Right renal pelvis (tissue), 4 donors: Measurements from ENCODE around the gene CTIF. TPM values are rescaled to one million over a fixed set of nuclear protein-coding genes. Genes with fewer than 3 reads are reported as not detected.
"Not testable (repeated sequence)": the region's sequence is repeated elsewhere in the genome, so short reads cannot be mapped to it uniquely, and the experiment has no call there.

Experiments
- DNase-seq, 4 donors: peaks; one replicate each; pipeline ENCODE4 v3.0.0-alpha.2; 2013; ENCODE audit warnings: low read depth in 4 of 4, low spot score in 3 of 4, missing footprints in 1 of 4
- polyA plus RNA-seq, 4 donors: library from polyadenylated mRNA; unstranded; fragments of 120-200 nt; gene quantifications; one replicate each; pipeline ENCODE4 v1.2.1, GENCODE V29; 2013; ENCODE audit not compliant: insufficient read length in 4 of 4

Gene CTIF
- polyA plus RNA-seq, 4 donors, result 19.1 to 21.8 (median 21.7) TPM

- no peak for DNase-seq
These were observed 269.6 kb downstream of the CTIF start for GRCh38 chr18:48808476-48808875.

DNA sequence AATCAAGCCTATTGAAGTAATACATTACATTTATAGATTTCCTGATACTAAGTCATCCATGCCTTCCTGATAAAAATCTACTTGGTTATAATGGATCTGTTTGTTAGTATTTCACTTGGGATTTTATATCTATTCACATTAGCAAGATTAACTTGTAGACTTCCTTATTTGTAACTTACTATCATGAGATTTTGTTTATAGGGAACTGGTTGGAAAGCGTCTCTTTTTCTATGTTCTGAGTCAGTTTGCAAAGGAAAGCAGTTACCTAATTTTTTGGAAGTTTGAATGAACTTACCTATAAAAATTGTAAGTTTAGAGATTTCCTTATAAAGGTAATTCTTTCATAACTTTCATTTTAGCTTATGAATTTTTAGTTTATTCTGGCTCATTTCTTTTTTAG is 270.5 kb downstream of the CTIF start:
- DNase-seq, result no peak

DNA sequence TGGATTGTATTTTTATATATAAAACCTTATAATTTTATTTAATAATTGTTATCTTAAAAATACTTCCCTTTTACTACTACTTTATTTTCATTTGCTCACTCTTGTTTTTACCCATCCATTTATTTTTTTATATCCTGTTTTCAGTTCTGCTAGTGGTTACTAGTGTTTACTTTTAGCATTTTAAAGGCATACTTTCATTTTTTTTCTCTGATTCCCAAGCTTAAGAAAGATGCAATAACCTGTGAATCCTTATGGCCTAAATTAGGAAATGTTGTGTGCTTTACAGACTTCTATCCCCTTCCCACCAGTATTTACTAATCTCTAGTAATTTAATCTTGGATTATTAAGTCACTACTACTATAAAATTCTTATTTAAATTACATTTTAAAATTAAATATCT is 272.0 kb downstream of the CTIF start:
- no peak for DNase-seq

GRCh38 chr18:48811401-48811800 is 272.6 kb downstream of the CTIF start:
- no peak for DNase-seq

DNA sequence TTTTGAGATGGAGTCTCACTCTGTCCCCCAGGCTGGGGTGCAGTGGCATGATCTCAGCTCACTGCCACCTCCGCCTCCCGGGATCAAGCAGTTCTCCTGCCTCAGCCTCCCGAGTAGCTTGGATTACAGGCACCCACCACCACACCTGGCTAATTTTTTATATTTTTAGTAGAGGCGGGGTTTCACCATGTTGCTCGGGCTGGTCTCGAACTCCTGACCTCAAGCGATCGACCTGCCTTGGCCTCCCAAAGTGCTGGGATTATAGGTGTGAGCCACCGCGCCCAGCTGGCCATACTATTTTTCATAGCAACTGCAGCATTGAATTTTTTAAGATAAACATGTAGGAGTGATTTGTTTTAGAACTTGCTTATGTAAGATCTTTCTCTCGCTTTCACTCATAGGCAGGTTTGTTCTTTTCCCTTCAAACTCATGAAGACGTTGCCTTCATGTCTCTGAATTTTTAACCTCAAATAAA is 273.2 kb downstream of the CTIF start:
- not testable (repeated sequence) for DNase-seq

- no peak for DNase-seq
These were observed 274.5 kb downstream of the CTIF start for GRCh38 chr18:48813321-48813720.

DNA sequence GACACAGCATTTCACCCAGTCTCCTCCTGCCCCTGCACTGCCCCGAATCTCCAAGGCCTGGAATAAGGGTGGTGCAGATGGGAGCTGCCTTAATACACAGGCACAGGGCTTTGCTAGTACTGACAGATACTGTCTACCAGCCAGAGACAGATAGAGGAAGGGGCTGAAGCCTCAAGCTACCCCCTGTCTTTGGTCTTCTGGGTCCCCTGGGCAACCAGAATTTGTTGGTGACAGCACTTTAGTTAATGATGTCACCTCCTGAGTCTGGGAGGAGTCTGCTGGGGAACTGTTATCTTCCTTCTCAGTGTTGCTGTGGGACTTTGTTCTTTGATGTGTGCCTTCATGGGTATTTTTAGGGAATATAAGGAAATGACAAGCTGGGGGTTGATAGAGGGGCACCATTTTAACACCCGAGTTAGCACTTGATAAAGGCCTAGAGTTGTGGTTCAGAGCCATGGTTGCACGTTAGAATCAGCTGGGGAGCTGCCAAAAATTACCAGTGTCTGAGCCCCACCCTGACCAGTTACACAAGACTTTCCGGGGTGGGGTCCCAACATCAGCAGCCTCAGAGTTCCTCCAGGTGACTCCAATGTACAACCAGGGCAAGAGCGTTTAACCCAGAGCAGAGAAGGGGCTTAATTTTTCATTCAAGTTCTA is 275.1 kb downstream of the CTIF start:
- DNase-seq, result no peak

DNA sequence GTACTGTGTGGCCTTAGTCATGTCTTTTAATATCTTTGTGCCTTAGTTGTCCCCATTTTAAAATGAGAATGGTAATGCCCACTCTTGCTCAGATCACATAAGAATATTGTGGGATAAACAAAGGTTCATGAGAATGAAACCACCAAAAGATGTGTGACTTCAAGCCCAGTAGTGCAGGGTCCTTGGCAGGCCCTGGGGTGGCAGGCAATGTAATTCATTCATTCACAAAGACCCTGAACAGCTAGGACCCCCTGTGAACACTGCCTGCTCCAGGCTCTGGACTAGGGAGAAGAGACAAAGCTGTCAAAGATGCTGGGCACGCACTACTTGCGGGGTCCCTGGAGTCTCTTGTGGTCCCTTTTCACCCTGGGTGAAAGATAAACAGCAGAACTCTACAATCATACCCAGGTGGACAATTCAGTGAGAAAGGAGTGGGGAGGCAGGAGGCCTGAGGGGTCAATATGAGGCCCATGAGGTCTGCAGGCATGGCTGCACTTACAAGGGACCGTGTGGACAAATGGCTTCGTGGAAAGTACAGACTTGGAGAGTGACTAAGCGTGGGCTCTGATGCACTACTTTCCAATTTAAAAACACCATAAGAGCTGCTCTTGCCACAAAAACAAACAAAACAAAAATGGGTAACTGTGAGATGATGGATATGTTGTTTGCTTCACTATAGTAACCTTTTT is 275.8 kb downstream of the CTIF start:
- no peak for DNase-seq

DNA sequence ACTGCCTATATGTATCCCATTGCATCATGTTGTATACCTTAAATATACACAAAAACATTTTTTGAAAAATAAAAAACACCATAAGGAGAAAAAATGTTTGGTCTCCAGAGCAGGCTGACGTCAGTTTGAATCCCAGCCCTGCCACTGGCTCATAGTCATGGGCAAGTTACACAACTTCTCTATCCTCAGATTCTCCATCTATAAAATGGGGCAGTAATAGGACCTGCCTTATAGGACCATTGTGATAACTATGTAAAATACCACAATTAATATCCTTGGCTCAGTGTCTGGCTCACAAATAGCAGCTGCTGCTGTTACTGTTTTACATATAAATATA is 276.3 kb downstream of the CTIF start:
- no peak for DNase-seq

DNA sequence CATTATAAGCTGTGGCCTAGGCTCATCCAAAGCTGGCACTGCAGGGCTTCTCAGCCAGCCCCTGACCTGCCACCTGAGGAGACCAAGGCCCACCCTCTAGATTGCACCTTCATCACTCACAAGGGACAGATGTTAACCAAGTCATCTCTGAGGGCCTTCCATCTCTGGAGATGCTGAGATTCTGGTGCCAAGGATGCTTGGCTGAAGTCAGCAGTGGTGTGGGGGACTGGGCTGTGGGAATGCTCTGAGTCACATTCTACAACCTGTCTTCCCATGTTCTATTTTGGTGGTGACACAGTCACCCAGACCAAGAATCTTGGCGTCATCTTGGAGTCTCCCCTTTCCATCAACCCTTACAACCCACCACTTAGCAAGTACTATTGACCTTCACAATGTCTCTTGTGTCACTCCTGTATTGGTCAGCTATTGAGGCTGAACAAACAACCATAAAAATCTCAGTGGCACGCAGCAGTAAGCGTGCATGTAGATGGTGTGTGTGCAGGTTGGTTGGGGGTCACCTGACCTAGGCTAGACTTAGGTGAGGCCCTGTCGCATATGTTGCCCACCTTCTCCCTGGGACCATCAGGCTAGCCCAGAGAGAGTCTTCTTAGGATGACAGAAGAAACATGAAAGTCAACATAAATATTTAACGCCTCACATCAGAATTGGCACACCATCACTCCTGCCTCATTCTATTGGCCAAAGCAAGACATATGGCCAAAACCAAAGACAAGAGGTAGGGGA is 276.9 kb downstream of the CTIF start:
- no peak for DNase-seq

GRCh38 chr18:48816554-48816953 is 277.7 kb downstream of the CTIF start:
- no peak for DNase-seq

DNA sequence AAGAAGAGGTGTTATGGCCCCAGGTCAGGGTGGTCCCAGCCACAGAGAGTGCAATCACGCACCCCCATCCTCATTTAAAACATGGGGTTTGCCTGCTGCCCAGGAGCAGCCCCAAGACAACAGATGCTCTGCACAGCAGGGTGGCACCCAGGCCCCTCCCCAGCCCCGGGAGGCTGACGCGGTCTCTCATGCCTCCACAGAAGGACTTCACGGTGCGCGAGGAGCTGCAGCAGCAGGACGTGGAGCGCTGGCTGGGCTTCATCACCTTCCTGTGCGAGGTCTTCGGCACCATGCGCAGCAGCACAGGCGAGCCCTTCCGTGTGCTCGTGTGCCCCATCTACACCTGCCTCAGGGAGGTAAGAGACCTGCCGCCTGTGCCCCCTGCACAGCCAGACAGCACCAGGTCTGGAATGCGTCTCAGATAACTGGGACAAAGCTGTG is 278.2 kb downstream of the CTIF start:
- no peak for DNase-seq

- no peak for DNase-seq
These were observed 279.8 kb downstream of the CTIF start for GRCh38 chr18:48818329-48819254.

DNA sequence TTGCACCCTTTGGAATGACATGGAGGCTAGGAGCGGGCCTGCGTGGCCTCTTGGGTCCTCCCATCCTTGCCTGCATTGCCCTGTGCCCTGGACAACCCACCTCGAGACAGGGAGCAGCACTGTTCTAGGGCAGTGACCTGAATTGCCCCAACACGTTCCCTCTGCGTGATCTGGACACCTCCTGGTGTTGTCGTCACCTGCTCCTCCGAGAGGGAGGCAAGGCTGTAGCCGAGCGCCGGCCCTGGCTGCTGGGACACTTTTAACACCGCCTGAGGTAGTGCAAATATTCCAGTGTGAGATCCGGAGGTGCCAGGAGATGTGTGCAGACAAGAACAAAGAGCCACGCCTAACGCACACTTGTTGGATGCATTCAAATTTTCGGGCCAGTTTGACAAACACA is 280.4 kb downstream of the CTIF start:
- DNase-seq, result no peak

DNA sequence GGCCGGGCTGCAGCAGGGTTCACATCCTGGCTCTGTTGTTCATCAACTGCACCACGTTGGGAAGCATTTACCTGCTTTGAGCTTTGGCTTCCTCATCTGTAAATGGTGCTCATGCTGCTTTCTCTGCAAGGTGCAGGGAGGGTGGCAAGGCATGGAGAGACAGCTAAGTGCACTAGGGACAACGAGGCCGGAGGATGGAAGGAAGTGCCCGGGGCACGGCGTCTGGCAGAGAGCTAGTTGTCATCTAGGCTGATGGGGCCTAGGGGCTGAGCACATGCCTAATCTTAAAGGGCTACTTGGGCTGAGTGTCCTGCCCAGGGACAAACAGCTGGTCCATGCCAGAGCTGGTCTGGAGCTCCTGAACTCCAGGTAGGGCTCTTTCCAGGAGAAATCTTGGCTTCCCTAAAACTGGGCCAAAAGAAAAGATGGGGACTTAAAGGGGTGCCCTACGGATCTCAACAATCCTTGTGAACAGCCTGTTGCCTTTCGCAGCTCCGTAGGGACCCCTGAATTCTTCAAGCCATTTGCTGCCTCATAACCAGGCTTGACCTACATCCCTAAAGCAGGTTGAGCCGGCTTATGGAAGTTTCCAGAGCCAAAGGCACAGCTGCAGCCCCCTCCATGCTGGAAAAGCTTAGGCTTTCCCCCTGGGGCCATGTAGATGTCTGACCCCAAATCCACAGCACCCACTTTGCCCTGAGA is 281.1 kb downstream of the CTIF start:
- DNase-seq, result no peak

DNA sequence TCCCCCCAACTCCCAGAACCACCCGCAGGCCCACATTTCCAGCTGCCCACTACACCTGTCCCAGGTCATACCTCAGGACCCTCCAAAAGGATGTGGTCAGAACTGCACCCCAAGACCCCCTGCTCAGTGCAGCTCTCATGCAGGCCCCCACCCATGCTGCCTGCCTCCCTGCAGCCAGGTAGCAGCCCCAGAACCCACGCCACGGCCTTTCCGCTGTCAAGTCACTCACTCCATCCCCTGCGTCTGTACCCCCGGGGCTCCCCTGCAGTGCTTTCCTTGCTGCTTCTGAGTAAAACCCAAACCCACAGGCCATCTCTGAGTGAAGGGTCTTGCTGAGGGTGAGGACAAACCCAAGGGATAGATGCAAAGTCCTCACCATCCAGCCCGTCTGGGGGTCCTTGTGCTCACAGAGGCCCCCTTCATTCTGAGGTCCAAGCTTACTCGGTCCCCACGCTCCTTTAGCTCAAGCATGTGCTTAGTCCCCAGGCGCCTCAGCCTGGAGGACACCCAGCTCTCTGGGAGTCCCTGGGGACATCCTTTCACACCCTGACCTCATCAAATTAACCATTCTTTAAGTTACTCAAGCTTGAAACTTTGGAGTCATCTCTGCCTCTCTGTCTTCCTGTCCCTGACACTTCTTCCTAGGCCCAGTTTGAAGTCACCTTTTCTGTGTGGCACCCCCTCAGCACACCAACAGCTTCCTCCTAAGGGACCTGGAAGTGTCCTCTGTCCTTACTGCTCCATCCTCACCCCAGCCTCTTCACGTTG is 281.8 kb downstream of the CTIF start:
- DNase-seq, result no peak

DNA sequence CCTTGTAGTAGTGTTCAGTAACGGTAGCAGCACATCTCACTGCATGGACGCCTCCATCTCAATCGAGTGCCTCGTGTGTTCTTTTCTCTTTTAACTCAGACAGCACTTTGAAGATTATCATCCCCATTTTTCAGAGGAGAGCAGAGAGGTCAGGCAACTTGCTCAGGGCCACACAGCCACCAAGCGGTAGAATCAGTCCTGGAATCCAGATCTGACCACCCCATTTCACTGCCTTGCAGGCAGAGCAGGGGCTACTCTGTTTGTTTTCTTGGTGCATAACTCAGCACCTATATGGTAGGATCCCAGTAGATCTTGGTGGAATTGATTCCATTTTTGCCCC is 282.4 kb downstream of the CTIF start:
- DNase-seq, result no peak

DNA sequence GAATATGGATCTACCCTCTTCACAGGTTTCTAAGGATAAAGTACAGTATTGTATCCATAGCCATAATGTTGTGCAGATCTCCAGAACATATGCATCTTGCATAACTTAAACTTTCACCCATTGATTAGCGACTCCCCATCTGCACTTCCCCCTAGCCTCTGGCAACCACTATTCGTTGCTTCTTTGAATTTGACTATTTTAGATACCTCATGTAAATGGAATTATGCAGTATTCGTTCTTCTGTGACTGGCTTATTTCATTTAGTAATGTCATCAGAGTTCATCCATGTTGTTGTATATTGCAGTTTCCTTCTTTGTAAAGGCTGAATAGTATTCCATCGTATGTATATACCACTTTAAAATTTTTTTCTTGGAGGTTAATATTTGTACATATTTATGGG is 283.0 kb downstream of the CTIF start:
- DNase-seq, result no peak

- no peak for DNase-seq
These were observed 285.6 kb downstream of the CTIF start for GRCh38 chr18:48824231-48824970.
